Fibroblast of skin of abdomen (primary cell): Measurements from ENCODE around the gene ARID5B.

Experiments
- DNase-seq: peaks from one replicate; pipeline ENCODE4 v3.0.0-alpha.2; 2013

Gene ARID5B

GRCh38 chr10:62109587-62110293, 208.2 kb downstream of the ARID5B start:
- DNase-seq = no peak

GRCh38 chr10:62112300-62112699, 210.8 kb downstream of the ARID5B start:
- DNase-seq = no peak

GRCh38 chr10:62112963-62113362, 211.5 kb downstream of the ARID5B start:
- no peak for DNase-seq

- no peak for DNase-seq
Observed at GRCh38 chr10:62113680-62114079, 212.2 kb downstream of the ARID5B start.

- no peak for DNase-seq
Observed at GRCh38 chr10:62115321-62115720, 213.8 kb downstream of the ARID5B start.

GRCh38 chr10:62115842-62116241, 214.3 kb downstream of the ARID5B start:
- DNase-seq = no peak

- DNase-seq = no peak
Observed at GRCh38 chr10:62116896-62117295, 215.4 kb downstream of the ARID5B start.

GRCh38 chr10:62121187-62121530, 219.7 kb downstream of the ARID5B start:
- DNase-seq = no peak

GRCh38 chr10:62127975-62128374, 226.5 kb downstream of the ARID5B start:
- DNase-seq = no peak

- peak; percentile 88 for DNase-seq
Observed at GRCh38 chr10:62130948-62131347, 229.4 kb downstream of the ARID5B start.

GRCh38 chr10:62131724-62132123, 230.2 kb downstream of the ARID5B start:
- no peak for DNase-seq

GRCh38 chr10:62133618-62134017, 232.1 kb downstream of the ARID5B start:
- DNase-seq = no peak

- DNase-seq = peak; percentile 51
Observed at GRCh38 chr10:62136931-62137330, 235.4 kb downstream of the ARID5B start.
